ENCODE results near the gene HDGFL2.

HDGFL2 gene

DNA sequence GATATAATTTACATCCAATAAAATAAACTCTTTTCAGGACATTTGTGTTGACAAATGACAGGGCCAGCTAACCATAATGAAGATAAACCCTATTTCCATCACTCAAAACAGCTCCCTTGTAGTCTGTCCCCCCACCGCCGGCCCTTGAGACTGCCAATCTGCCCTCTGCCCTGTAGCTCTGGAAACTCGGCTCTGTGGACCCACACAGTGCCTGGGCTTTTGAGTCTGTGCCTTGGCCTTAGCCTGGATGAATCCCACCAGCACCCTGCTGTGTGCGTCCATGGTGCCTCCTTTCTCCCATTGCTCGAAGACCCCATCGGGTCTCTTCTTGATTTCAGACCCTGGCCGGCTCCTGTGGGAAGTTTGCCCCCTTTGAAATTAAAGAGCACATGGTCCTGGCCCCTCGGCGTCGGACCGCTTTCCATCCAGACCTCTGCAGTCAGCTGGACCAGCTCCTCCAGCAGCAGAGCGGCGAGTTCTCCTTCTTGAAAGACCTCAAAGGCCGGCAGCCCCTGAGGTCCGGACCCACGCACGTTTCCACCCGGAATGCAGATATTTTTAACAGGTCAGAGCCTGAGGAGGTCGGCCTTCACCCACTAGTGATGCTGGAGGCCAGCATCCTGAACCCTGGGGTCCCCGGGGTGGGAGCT lies 43.6 kb upstream of the HDGFL2 start:
- Histone ChIP-seq H2AFZ (ENCODE audit: low read depth, low read length) (no peak overlapping the region), H3K27me3 (ENCODE audit: insufficient read depth, low read length, poor library complexity) (no peaks in the 10 kb centered on the region), H3K36me3 (ENCODE audit: insufficient read depth, low read length) (peaks cover 90% of the 10 kb centered on the region), H3K9ac (ENCODE audit: low read depth, low read length) (no peak overlapping the region), H3K4me3 (ENCODE audit: low read depth in 1 of 2, low read length in 2 of 2) (no peak overlapping the region), H3K4me2 (ENCODE audit: insufficient read depth, low read length) (no peak overlapping the region), H3K79me2 (ENCODE audit: insufficient read depth, low read length) (peaks cover 57% of the 10 kb centered on the region), H3K27ac (ENCODE audit: low read length) (no peak overlapping the region), H3K4me1 (ENCODE audit: insufficient read depth, low read length) (no peaks in the 10 kb centered on the region), H3K9me3 (ENCODE audit: insufficient read depth, low read length, severe bottlenecking) (no peaks in the 10 kb centered on the region), H4K20me1 (ENCODE audit: insufficient read depth, low read length) (peaks cover 55% of the 10 kb centered on the region)
- DNase-seq (no peak), ATAC-seq (ENCODE audit: insufficient read depth, low read depth) (no peak)
- no peak for TF ChIP-seq EZH2 (IDR thresholded peaks at IDR 0.05; ENCODE audit: borderline replicate concordance, low read depth, low read length, severe bottlenecking)
- TF ChIP-seq, protein P1, sequence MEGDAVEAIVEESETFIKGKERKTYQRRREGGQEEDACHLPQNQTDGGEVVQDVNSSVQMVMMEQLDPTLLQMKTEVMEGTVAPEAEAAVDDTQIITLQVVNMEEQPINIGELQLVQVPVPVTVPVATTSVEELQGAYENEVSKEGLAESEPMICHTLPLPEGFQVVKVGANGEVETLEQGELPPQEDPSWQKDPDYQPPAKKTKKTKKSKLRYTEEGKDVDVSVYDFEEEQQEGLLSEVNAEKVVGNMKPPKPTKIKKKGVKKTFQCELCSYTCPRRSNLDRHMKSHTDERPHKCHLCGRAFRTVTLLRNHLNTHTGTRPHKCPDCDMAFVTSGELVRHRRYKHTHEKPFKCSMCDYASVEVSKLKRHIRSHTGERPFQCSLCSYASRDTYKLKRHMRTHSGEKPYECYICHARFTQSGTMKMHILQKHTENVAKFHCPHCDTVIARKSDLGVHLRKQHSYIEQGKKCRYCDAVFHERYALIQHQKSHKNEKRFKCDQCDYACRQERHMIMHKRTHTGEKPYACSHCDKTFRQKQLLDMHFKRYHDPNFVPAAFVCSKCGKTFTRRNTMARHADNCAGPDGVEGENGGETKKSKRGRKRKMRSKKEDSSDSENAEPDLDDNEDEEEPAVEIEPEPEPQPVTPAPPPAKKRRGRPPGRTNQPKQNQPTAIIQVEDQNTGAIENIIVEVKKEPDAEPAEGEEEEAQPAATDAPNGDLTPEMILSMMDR (IDR thresholded peaks at IDR 0.05; ENCODE audit: borderline replicate concordance, extremely low read depth, low read length, poor library complexity, severe bottlenecking) = no peak

DNA sequence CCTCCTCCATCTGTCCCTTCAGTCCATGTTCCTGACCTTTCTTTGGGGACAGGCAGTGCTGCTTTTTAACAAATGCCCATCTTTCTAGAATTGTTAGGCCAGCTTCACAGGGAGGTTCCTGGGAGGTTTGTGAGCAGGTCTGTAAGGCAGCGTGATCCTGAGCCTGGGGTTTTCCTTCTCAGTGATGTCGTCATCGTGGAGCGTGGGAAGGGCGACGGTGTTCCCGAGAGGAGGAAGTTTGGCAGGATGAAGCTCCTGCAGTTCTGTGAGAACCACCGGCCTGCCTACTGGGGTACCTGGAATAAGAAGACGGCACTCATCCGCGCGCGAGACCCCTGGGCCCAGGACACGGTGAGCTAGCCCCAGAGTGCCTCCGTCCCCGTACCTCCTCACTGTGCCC lies 42.8 kb upstream of the HDGFL2 start:
- peaks cover 50% of the 10 kb centered on the region for H4K20me1 ChIP-seq (ENCODE audit: insufficient read depth, low read length)
- no peaks in the 10 kb centered on the region for H3K4me1 ChIP-seq (ENCODE audit: insufficient read depth, low read length)
- DNase-seq (no peak), ATAC-seq (ENCODE audit: insufficient read depth, low read depth) (no peak)
- H2AFZ ChIP-seq (ENCODE audit: low read depth, low read length) = no peak overlapping the region
- H3K9me3 ChIP-seq (ENCODE audit: insufficient read depth, low read length, severe bottlenecking) = no peaks in the 10 kb centered on the region
- H3K4me2 ChIP-seq (ENCODE audit: insufficient read depth, low read length) = no peak overlapping the region
- no peak overlapping the region for H3K9ac ChIP-seq (ENCODE audit: low read depth, low read length)
- peaks cover 90% of the 10 kb centered on the region for H3K36me3 ChIP-seq (ENCODE audit: insufficient read depth, low read length)
- no peak for TF ChIP-seq EZH2 (IDR thresholded peaks at IDR 0.05; ENCODE audit: borderline replicate concordance, low read depth, low read length, severe bottlenecking)
- TF ChIP-seq, protein P1 (IDR thresholded peaks at IDR 0.05; ENCODE audit: borderline replicate concordance, extremely low read depth, low read length, poor library complexity, severe bottlenecking) = no peak
- no peak overlapping the region for H3K4me3 ChIP-seq (ENCODE audit: low read depth in 1 of 2, low read length in 2 of 2)
- H3K27ac ChIP-seq (ENCODE audit: low read length) = no peak overlapping the region
- H3K27me3 ChIP-seq (ENCODE audit: insufficient read depth, low read length, poor library complexity) = no peaks in the 10 kb centered on the region
- peaks cover 56% of the 10 kb centered on the region for H3K79me2 ChIP-seq (ENCODE audit: insufficient read depth, low read length)

DNA sequence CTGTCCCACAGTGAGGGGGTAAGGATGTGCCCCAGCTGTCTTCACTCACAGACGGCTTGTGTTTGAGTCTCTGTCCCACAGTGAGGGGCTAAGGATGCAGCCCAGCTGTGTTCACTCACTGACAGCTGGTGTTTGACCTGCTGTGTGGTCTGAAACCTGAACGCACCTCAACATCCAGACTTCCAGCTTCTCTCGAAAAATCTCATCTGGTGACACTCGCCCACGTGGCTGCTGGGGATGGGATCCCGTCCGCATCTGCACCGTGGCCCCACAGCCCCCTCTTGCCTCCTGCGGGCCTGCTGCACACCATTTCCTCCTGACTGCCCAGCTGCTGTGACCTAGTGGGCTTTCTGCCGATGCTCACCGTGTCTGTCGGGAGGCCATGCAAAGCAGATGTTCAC lies 42.3 kb upstream of the HDGFL2 start:
- DNase-seq (no peak), ATAC-seq (ENCODE audit: insufficient read depth, low read depth) (no peak)
- H3K27ac ChIP-seq (ENCODE audit: low read length) = no peak overlapping the region
- no peak overlapping the region for H3K4me2 ChIP-seq (ENCODE audit: insufficient read depth, low read length)
- no peaks in the 10 kb centered on the region for H3K27me3 ChIP-seq (ENCODE audit: insufficient read depth, low read length, poor library complexity)
- TF ChIP-seq, protein P1 (IDR thresholded peaks at IDR 0.05; ENCODE audit: borderline replicate concordance, extremely low read depth, low read length, poor library complexity, severe bottlenecking) = no peak
- TF ChIP-seq EZH2 (IDR thresholded peaks at IDR 0.05; ENCODE audit: borderline replicate concordance, low read depth, low read length, severe bottlenecking) = no peak
- peaks cover 90% of the 10 kb centered on the region for H3K36me3 ChIP-seq (ENCODE audit: insufficient read depth, low read length)
- H3K9me3 ChIP-seq (ENCODE audit: insufficient read depth, low read length, severe bottlenecking) = no peaks in the 10 kb centered on the region
- no peak overlapping the region for H3K4me3 ChIP-seq (ENCODE audit: low read depth in 1 of 2, low read length in 2 of 2)
- no peak overlapping the region for H3K9ac ChIP-seq (ENCODE audit: low read depth, low read length)
- H3K4me1 ChIP-seq (ENCODE audit: insufficient read depth, low read length) = no peaks in the 10 kb centered on the region
- peaks cover 54% of the 10 kb centered on the region for H4K20me1 ChIP-seq (ENCODE audit: insufficient read depth, low read length)
- no peak overlapping the region for H2AFZ ChIP-seq (ENCODE audit: low read depth, low read length)
- H3K79me2 ChIP-seq (ENCODE audit: insufficient read depth, low read length) = peaks cover 60% of the 10 kb centered on the region
